Hepatocyte (in vitro differentiated cells): ENCODE data around the gene PTPN1. TPM values are rescaled to one million over a fixed set of nuclear protein-coding genes. Genes with fewer than 3 reads are reported as not detected.

Experiments used
- DNase-seq: peaks from one replicate; pipeline ENCODE4 v3.0.0-alpha.2; 2016; ENCODE audit warnings: low spot score
- H2AFZ ChIP-seq: fragments of 200-600 bp; sonication (generic); 2 replicates; pipeline ENCODE4 v1.6.0; 2016; ENCODE audit warnings: antibody characterized with exemption, mild to moderate bottlenecking
- H3K27ac ChIP-seq: fragments of 200-600 bp; sonication (generic); 2 replicates; pipeline ENCODE4 v1.5.1; 2016; ENCODE audit warnings: mild to moderate bottlenecking
- H3K27me3 ChIP-seq: fragments of 200-600 bp; sonication (generic); 2 replicates; pipeline ENCODE4 v1.6.1; 2016
- H3K36me3 ChIP-seq: fragments of 200-600 bp; sonication (generic); replicated peaks from 2 replicates; pipeline ENCODE4 v1.5.1; 2016; ENCODE audit warnings: low read depth; ENCODE audit not compliant: insufficient read depth
- H3K4me1 ChIP-seq: fragments of 200-600 bp; sonication (generic); 2 replicates; pipeline ENCODE4 v1.5.1; 2016; ENCODE audit warnings: mild to moderate bottlenecking, moderate library complexity; ENCODE audit not compliant: insufficient read depth
- H3K4me2 ChIP-seq: fragments of 200-600 bp; sonication (generic); 2 replicates; pipeline ENCODE4 v1.6.0; 2016
- H3K4me3 ChIP-seq: fragments of 200-600 bp; sonication (generic); 2 replicates; pipeline ENCODE4 v1.5.1; 2016; ENCODE audit warnings: mild to moderate bottlenecking
- H3K79me2 ChIP-seq: fragments of 200-600 bp; sonication (generic); 2 replicates; pipeline ENCODE4 v1.6.0; 2017; ENCODE audit warnings: mild to moderate bottlenecking
- H3K9me2 ChIP-seq: fragments of 200-600 bp; sonication (generic); replicated peaks from 2 replicates; pipeline ENCODE4 v1.6.0; 2017; ENCODE audit warnings: mild to moderate bottlenecking; ENCODE audit not compliant: insufficient read depth
- H3K9me3 ChIP-seq: fragments of 200-600 bp; sonication (generic); 2 replicates; pipeline ENCODE4 v1.5.1; 2016; ENCODE audit warnings: low read depth, mild to moderate bottlenecking
- H4K20me1 ChIP-seq: fragments of 200-600 bp; sonication (generic); 2 replicates; pipeline ENCODE4 v1.6.0; 2016; ENCODE audit warnings: mild to moderate bottlenecking; ENCODE audit not compliant: insufficient read depth, poor library complexity, severe bottlenecking
- CTCF ChIP-seq: fragments of 200-600 bp; sonication (generic); IDR thresholded peaks from 2 replicates; pipeline ENCODE4 v1.5.1; 2016; ENCODE audit warnings: antibody characterized with exemption, mild to moderate bottlenecking; ENCODE audit not compliant: poor library complexity
- EZH2 ChIP-seq: fragments of 200-600 bp; sonication (generic); IDR thresholded peaks from 2 replicates; pipeline ENCODE4 v1.6.1; 2016; ENCODE audit warnings: antibody characterized with exemption, mild to moderate bottlenecking, borderline replicate concordance
- EZH2phosphoT487 ChIP-seq: fragments of 200-600 bp; sonication (generic); IDR thresholded peaks from one replicate; pipeline ENCODE4 v1.6.1; 2018; ENCODE audit warnings: antibody characterized with exemption, mild to moderate bottlenecking, low read depth, moderate library complexity; ENCODE audit not compliant: unreplicated experiment, severe bottlenecking
- WGBS: methylation state at CpG from one replicate; pipeline ENCODE4 v1.1.6; 2016; ENCODE audit warnings: low lambda C conversion rate; ENCODE audit errors: missing lambda C conversion rate; 5-methylcytosine and 5-hydroxymethylcytosine counted together
- polyA plus RNA-seq: library from polyadenylated mRNA; unstranded; fragments of >200 nt; fragmentation: Nextera tagmentation; extraction: Ambion mirVana; gene quantifications from 2 replicates; pipeline ENCODE4 v1.2.1, GENCODE V29; 2016
- total RNA-seq: library from RNA; depleted of rRNA; stranded (reverse); fragments of >200 nt; gene quantifications from 2 replicates; pipeline ENCODE4 v1.2.3, GENCODE V29; 2014

PTPN1 gene
- total and polyA plus RNA-seq, 2 experiments from 2014 or later: 22.0 to 32.1 TPM

- Histone ChIP-seq H3K27me3 (no peaks in the 10 kb centered on the region), H3K9me3 (no peaks in the 10 kb centered on the region), H3K4me2 (no peak overlapping the region), H3K4me3 (no peak overlapping the region), H3K27ac (no peak overlapping the region), H4K20me1 (no peaks in the 10 kb centered on the region), H2AFZ (no peak overlapping the region), H3K4me1 (no peaks in the 10 kb centered on the region), H3K36me3 (no peaks in the 10 kb centered on the region), H3K79me2 (no peaks in the 10 kb centered on the region), H3K9me2 (no peaks in the 10 kb centered on the region)
- TF ChIP-seq EZH2 (no peak), EZH2phosphoT487 (no peak), CTCF (no peak)
- 89% methylated on average over 5 of the region's 5 CpGs for WGBS
- DNase-seq: no peak
These were observed 13.3 kb upstream of the PTPN1 start for GRCh38 chr20:50496773-50497385.

GRCh38 chr20:50498071-50498776 lies 12.0 kb upstream of the PTPN1 start:
- 91% methylated on average over 5 of the region's 5 CpGs for WGBS
- TF ChIP-seq EZH2phosphoT487 (no peak), EZH2 (no peak), CTCF (no peak)
- Histone ChIP-seq H3K4me3 (no peak overlapping the region), H3K4me2 (no peak overlapping the region), H3K36me3 (no peaks in the 10 kb centered on the region), H3K79me2 (no peaks in the 10 kb centered on the region), H3K27ac (no peak overlapping the region), H3K9me3 (no peaks in the 10 kb centered on the region), H3K27me3 (no peaks in the 10 kb centered on the region), H2AFZ (no peak overlapping the region), H4K20me1 (no peaks in the 10 kb centered on the region), H3K9me2 (no peaks in the 10 kb centered on the region), H3K4me1 (no peaks in the 10 kb centered on the region)
- no peak for DNase-seq

GRCh38 chr20:50499938-50500337 lies 10.2 kb upstream of the PTPN1 start:
- Histone ChIP-seq H3K27me3 (no peaks in the 10 kb centered on the region), H3K27ac (no peak overlapping the region), H3K4me2 (no peak overlapping the region), H4K20me1 (no peaks in the 10 kb centered on the region), H3K36me3 (no peaks in the 10 kb centered on the region), H3K4me3 (no peak overlapping the region), H3K79me2 (no peaks in the 10 kb centered on the region), H3K9me2 (no peaks in the 10 kb centered on the region), H2AFZ (no peak overlapping the region), H3K4me1 (no peaks in the 10 kb centered on the region), H3K9me3 (no peaks in the 10 kb centered on the region)
- TF ChIP-seq EZH2: no peak
- TF ChIP-seq EZH2phosphoT487: no peak
- TF ChIP-seq CTCF: no peak
- 98% methylated on average over 3 of the region's 3 CpGs for WGBS
- DNase-seq: no peak
